Activated CD8-positive, alpha-beta T cell treated with anti-CD3 and anti-CD28 coated beads for 36 hours (primary cell): ENCODE data around the gene DMAC2L. TPM values are rescaled to one million over a fixed set of nuclear protein-coding genes. Genes with fewer than 3 reads are reported as not detected.
A peak's percentile ranks its signal among the peaks of the same experiment; 100 is the strongest.
"Not testable (repeated sequence)": the region's sequence is repeated elsewhere in the genome, so short reads cannot be mapped to it uniquely, and the experiment has no call there.

Source experiments
- ATAC-seq: fragments of 200-7000 bp; cut with Tn5 transposase; one replicate; pipeline ENCODE4 v1.10.0; 2021; ENCODE audit warnings: mild to moderate bottlenecking, moderate library complexity
- CTCF ChIA-PET: fragments of 350-600 bp; sonication (Branson Sonifier 250); formaldehyde crosslinking; loops from one replicate; lab custom pipeline; 2021; ENCODE audit warnings: antibody characterized with exemption; lab: Charles Lee
- POLR2A ChIA-PET: fragments of 350-600 bp; sonication (Branson Sonifier 250); formaldehyde crosslinking; loops from one replicate; lab custom pipeline; 2021; ENCODE audit warnings: antibody characterized with exemption; lab: Charles Lee
- DNase-seq: peaks from one replicate; pipeline ENCODE4 v3.0.0-alpha.2; 2020
- H3K27ac Mint-ChIP-seq: one replicate; pipeline ENCODE4 v1.8.0; 2021; ENCODE audit warnings: mild to moderate bottlenecking, mixed read lengths
- H3K27me3 Mint-ChIP-seq: one replicate; pipeline ENCODE4 v1.8.0; 2021; ENCODE audit warnings: mixed read lengths
- H3K36me3 Mint-ChIP-seq: one replicate; pipeline ENCODE4 v1.8.0; 2021; ENCODE audit warnings: low read depth, mixed read lengths
- H3K4me1 Mint-ChIP-seq: one replicate; pipeline ENCODE4 v1.8.0; 2021; ENCODE audit warnings: low read depth, mixed read lengths
- H3K4me3 Mint-ChIP-seq: one replicate; pipeline ENCODE4 v1.8.0; 2021; ENCODE audit warnings: mild to moderate bottlenecking, moderate library complexity, mixed read lengths
- H3K9me3 Mint-ChIP-seq: one replicate; pipeline ENCODE4 v1.8.0; 2021; ENCODE audit warnings: mixed read lengths
- CTCF ChIP-seq: fragments of 200-600 bp; IDR thresholded peaks from one replicate; pipeline ENCODE4 v1.8.0; 2022; ENCODE audit warnings: antibody characterized with exemption, mild to moderate bottlenecking
- intact Hi-C: fragments of 100-400 bp; cut with micrococcal nuclease; formaldehyde crosslinking; loops from one replicate; pipeline ENCODE4 v1.10.0; 2022
- total RNA-seq, 2 experiments: library from RNA; stranded (reverse); gene quantifications; one replicate each; pipeline ENCODE4 v1.2.3, GENCODE V29; 2021

The DMAC2L gene
- total RNA-seq, 2 experiments from 2014 or later = 15.5 to 17.6 TPM

GRCh38 chr14:50311337-50311971, 670 bp upstream of the DMAC2L start:
- H3K4me3 Mint-ChIP-seq = peak overlapping the region; percentile 88
- peaks cover 25% of the 10 kb centered on the region for H3K36me3 Mint-ChIP-seq
- peaks cover 29% of the 10 kb centered on the region for H3K4me1 Mint-ChIP-seq
- peak overlapping the region; percentile 98 for H3K27ac Mint-ChIP-seq
- peaks cover 8% of the 10 kb centered on the region for H3K9me3 Mint-ChIP-seq
- no peaks in the 10 kb centered on the region for H3K27me3 Mint-ChIP-seq
- ChIA-PET CTCF (interaction anchor here (1.2 to 3.2 kb wide), 4 partner anchors 10 to 450 kb away, joined by 3 to 35 read pairs (median 4); no protein-coding TSS in a partner anchor), POLR2A (interaction anchor here (0.6 to 2.3 kb wide), 8 partner anchors 8 to 677 kb away, joined by 3 to 18 read pairs (median 4); partner anchors contain the start of genes SAV1 and SOS2)
- DNase-seq = peak; percentile 13
- peak; percentile 52 for TF ChIP-seq CTCF
- ATAC-seq = no peak
- intact Hi-C loops = loop anchor here (5.0 kb wide), 1 partner anchor 79 kb away; the partner anchor contains the start of gene SOS2

- intact Hi-C loops = loop anchor here (5.0 kb wide), 1 partner anchor 80 kb away; the partner anchor contains the start of gene SOS2
- ATAC-seq (peak; percentile 34), DNase-seq (peak; percentile 65)
- Mint-ChIP-seq H3K4me1 (peaks cover 36% of the 10 kb centered on the region), H3K4me3 (peak overlapping the region; percentile 88), H3K36me3 (peaks cover 27% of the 10 kb centered on the region), H3K27ac (peak overlapping the region; percentile 98), H3K9me3 (peaks cover 8% of the 10 kb centered on the region), H3K27me3 (no peaks in the 10 kb centered on the region)
- CTCF ChIA-PET = interaction anchor here (1.2 to 3.2 kb wide), 3 partner anchors 9 to 451 kb away, joined by 3 to 35 read pairs (median 6); no protein-coding TSS in a partner anchor
- POLR2A ChIA-PET = interaction anchor here (0.9 to 2.3 kb wide), 4 partner anchors 8 to 352 kb away, joined by 3 to 18 read pairs (median 6); no protein-coding TSS in a partner anchor
- TF ChIP-seq CTCF = no peak
Observed at GRCh38 chr14:50312734-50313054, 570 bp downstream of the DMAC2L start.

GRCh38 chr14:50314098-50314497, 2.0 kb downstream of the DMAC2L start:
- Mint-ChIP-seq H3K4me3 (peak overlapping the region; percentile 26), H3K4me1 (peaks cover 42% of the 10 kb centered on the region), H3K36me3 (peaks cover 24% of the 10 kb centered on the region)
- ATAC-seq, H3K27ac Mint-ChIP-seq, H3K9me3 Mint-ChIP-seq, CTCF ChIA-PET, H3K27me3 Mint-ChIP-seq: not testable (repeated sequence)
- POLR2A ChIA-PET = interaction anchor here (0.6 kb wide), 1 partner anchor 471 kb away, joined by 3 read pairs; no protein-coding TSS in a partner anchor
- intact Hi-C loops = loop anchor here (5.0 kb wide), 1 partner anchor 82 kb away; the partner anchor contains the start of gene SOS2
- peak; percentile 24 for DNase-seq

DNA sequence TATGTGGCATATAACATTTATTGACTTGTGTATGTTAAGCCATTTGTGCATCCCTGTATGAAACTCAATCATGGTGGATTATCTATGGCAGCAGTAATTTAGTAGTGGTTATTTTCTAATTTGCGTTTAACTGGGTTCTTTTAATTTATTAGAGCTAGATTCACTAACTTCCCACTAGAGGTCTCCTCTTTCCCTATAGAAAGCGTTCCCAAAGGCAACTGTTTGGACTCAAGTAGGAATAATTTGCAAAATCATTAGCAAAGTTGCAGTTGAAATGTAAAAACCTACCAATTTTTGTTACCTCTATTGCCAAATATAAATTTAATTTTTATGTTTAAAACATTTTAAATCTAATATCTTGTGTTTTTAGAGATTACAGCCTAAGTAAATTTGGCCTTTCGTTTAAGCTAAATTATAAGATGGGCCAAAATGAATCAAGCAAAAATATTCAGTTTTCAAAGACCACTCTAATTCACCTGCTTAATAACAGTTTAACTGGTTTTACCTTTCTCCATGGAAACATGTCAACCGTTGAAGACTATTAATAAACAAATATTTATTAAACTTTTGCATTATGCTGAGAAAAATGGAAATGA, 6.0 kb downstream of the DMAC2L start:
- H3K27me3 Mint-ChIP-seq = no peaks in the 10 kb centered on the region
- no peak for DNase-seq
- no peak for ATAC-seq
- peak; percentile 58 for TF ChIP-seq CTCF
- H3K36me3 Mint-ChIP-seq = peaks cover 20% of the 10 kb centered on the region
- H3K4me1 Mint-ChIP-seq = peaks cover 42% of the 10 kb centered on the region
- H3K4me3 Mint-ChIP-seq = no peak overlapping the region
- CTCF ChIA-PET = interaction anchor here (0.8 to 1.6 kb wide), 6 partner anchors 17 to 453 kb away, joined by 3 to 6 read pairs (median 3); partner anchors contain the start of gene MAP4K5
- POLR2A ChIA-PET = no interaction called here
- no peak overlapping the region for H3K27ac Mint-ChIP-seq
- peaks cover 8% of the 10 kb centered on the region for H3K9me3 Mint-ChIP-seq
- intact Hi-C loops = no loop called here

DNA sequence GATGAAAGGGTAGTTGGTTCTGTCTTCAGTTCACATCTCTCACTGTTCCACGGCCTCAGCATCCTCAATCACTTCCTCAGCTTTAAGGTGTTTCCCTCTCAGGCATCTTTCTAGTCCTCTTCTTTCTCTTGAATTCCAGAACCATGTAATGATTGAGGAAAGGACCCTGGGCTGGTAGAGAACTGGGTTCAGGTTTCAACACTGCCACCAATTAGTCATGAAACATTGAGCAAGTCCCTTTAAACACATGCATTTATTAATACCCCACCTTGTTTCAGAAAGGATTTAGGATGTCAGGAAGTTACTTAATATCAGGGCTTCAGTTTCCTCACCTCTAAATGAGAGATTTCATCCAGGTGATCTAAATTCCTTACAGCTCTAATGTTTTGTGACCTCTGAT, 7.2 kb downstream of the DMAC2L start:
- Mint-ChIP-seq H3K27ac (no peak overlapping the region), H3K36me3 (peaks cover 15% of the 10 kb centered on the region), H3K4me1 (peaks cover 31% of the 10 kb centered on the region), H3K4me3 (no peak overlapping the region), H3K9me3 (peaks cover under 1% of the 10 kb centered on the region), H3K27me3 (no peaks in the 10 kb centered on the region)
- ChIA-PET CTCF (interaction anchor here (0.9 to 3.6 kb wide), 3 partner anchors 9 to 78 kb away, joined by 4 to 14 read pairs (median 4); partner anchors contain the start of gene CDKL1), POLR2A (interaction anchor here (1.0 kb wide), 1 partner anchor 8 kb away, joined by 3 read pairs; no protein-coding TSS in a partner anchor)
- TF ChIP-seq CTCF = no peak
- intact Hi-C loops = no loop called here
- ATAC-seq (no peak), DNase-seq (no peak)
